SK-N-SH treated with all-trans-retinoic acid at 6 μM for 48 hours (cell line): ENCODE measurements around the gene PACSIN2.

Experiments
- ATAC-seq: fragments of 200-7000 bp; cut with Tn5 transposase; 3 replicates; pipeline ENCODE4 v1.9.1; 2020; ENCODE audit warnings: mild to moderate bottlenecking, moderate library complexity
- ARNTL ChIP-seq: fragments of 450-650 bp; formaldehyde crosslinking; IDR thresholded peaks from 2 replicates; pipeline ENCODE4 v1.5.0; 2020; ENCODE audit warnings: low read depth, mild to moderate bottlenecking, moderate library complexity, borderline replicate concordance
- CREB5 ChIP-seq: fragments of 250-450 bp; sonication (Bioruptor Pico); IDR thresholded peaks from 2 replicates; pipeline ENCODE4 v1.5.1; 2020; ENCODE audit warnings: low read depth, mild to moderate bottlenecking, moderate library complexity
- CSDC2 ChIP-seq: fragments of 250-450 bp; sonication (Bioruptor Pico); IDR thresholded peaks from 2 replicates; pipeline ENCODE4 v1.5.0; 2020; ENCODE audit warnings: mild to moderate bottlenecking, moderate library complexity
- CSRNP3 ChIP-seq: fragments of 250-450 bp; sonication (Bioruptor Pico); IDR thresholded peaks from 2 replicates; pipeline ENCODE4 v1.5.1; 2021; ENCODE audit warnings: mild to moderate bottlenecking, moderate library complexity
- ESRRG ChIP-seq: fragments of 250-450 bp; sonication (Bioruptor Pico); IDR thresholded peaks from 2 replicates; pipeline ENCODE4 v1.6.1; 2021; ENCODE audit warnings: mild to moderate bottlenecking
- GLIS3 ChIP-seq: fragments of 250-450 bp; sonication (Bioruptor Pico); IDR thresholded peaks from 2 replicates; pipeline ENCODE4 v1.5.0; 2020; ENCODE audit warnings: mild to moderate bottlenecking, moderate library complexity
- ISL1 ChIP-seq: fragments of 250-450 bp; sonication (Bioruptor Pico); IDR thresholded peaks from 2 replicates; pipeline ENCODE4 v2.1.2; 2022; ENCODE audit warnings: mild to moderate bottlenecking, moderate library complexity
- OSR1 ChIP-seq: fragments of 250-450 bp; sonication (Bioruptor Pico); IDR thresholded peaks from 2 replicates; pipeline ENCODE4 v1.8.0; 2022; ENCODE audit warnings: moderate library complexity, mild to moderate bottlenecking, inconsistent platforms
- PATZ1 ChIP-seq: fragments of 250-450 bp; sonication (Bioruptor Pico); IDR thresholded peaks from 2 replicates; pipeline ENCODE4 v1.8.0; 2020; ENCODE audit warnings: mild to moderate bottlenecking, moderate library complexity, borderline replicate concordance
- POU6F1 ChIP-seq: fragments of 250-450 bp; sonication (Bioruptor Pico); IDR thresholded peaks from 2 replicates; pipeline ENCODE4 v1.8.0; 2021; ENCODE audit warnings: low read depth, mild to moderate bottlenecking, moderate library complexity, borderline replicate concordance
- PPARA ChIP-seq: fragments of 250-450 bp; sonication (Bioruptor Pico); IDR thresholded peaks from 2 replicates; pipeline ENCODE4 v1.5.0; 2020; ENCODE audit warnings: mild to moderate bottlenecking, borderline replicate concordance
- SNAI2 ChIP-seq: fragments of 250-450 bp; sonication (Bioruptor Pico); IDR thresholded peaks from 2 replicates; pipeline ENCODE4 v1.5.0; 2020; ENCODE audit warnings: mild to moderate bottlenecking, moderate library complexity
- TOX ChIP-seq: fragments of 250-450 bp; sonication (Bioruptor Pico); IDR thresholded peaks from 2 replicates; pipeline ENCODE4 v1.8.0; 2021; ENCODE audit warnings: mild to moderate bottlenecking, moderate library complexity, borderline replicate concordance
- ZC3H10 ChIP-seq: fragments of 250-450 bp; sonication (Bioruptor Pico); IDR thresholded peaks from 2 replicates; pipeline ENCODE4 v1.5.1; 2021; ENCODE audit warnings: mild to moderate bottlenecking, moderate library complexity
- ZFP3 ChIP-seq: fragments of 250-450 bp; sonication (Bioruptor Pico); IDR thresholded peaks from 2 replicates; pipeline ENCODE4 v1.5.0; 2020; ENCODE audit warnings: mild to moderate bottlenecking, moderate library complexity
- ZFP30 ChIP-seq: fragments of 450-650 bp; formaldehyde crosslinking; IDR thresholded peaks from 2 replicates; pipeline ENCODE4 v1.5.0; 2022; ENCODE audit warnings: mild to moderate bottlenecking, moderate library complexity
- ZNF565 ChIP-seq: fragments of 450-650 bp; formaldehyde crosslinking; conservative IDR thresholded peaks from 2 replicates; pipeline ENCODE4 v1.5.0; 2020; ENCODE audit warnings: low read depth, mild to moderate bottlenecking, moderate library complexity
- ZNF8 ChIP-seq: fragments of 450-650 bp; formaldehyde crosslinking; IDR thresholded peaks from 2 replicates; pipeline ENCODE4 v1.5.0; 2020; ENCODE audit warnings: mild to moderate bottlenecking, moderate library complexity
- TF ChIP-seq, protein P1 (sequence below): fragments of 250-450 bp; sonication (Bioruptor Pico); IDR thresholded peaks from 2 replicates; pipeline ENCODE4 v1.5.0; 2020; ENCODE audit warnings: mild to moderate bottlenecking, moderate library complexity

PACSIN2 gene

DNA sequence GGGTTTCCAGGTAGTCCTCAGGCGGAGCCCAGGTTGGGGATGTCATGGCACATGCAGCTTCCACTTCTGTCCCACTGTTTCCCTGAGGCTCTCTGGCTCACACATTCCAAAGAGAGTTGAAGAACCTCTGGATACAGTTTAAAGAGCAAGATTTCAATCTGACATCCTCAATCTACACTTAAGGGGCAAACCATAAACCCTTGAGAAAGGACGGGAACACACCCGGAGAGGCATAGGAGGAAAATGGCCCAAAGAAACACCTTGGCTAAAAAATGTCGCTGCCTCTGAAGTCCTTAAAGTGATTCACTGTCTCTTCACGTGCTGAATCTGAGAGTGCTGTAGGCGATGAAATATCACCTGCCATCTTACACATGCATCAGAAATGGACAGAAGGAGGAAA is 87.0 kb downstream of the PACSIN2 start:
- TF ChIP-seq ZC3H10 (CRISPR knock-in tag) (no peak), ARNTL (CRISPR knock-in tag) (no peak), PATZ1 (CRISPR knock-in tag) (no peak), PPARA (CRISPR knock-in tag) (no peak), POU6F1 (CRISPR knock-in tag) (no peak), OSR1 (no peak), TOX (CRISPR knock-in tag) (no peak), GLIS3 (no peak), ESRRG (no peak), ZFP30 (CRISPR knock-in tag) (no peak), CSDC2 (no peak), CSRNP3 (CRISPR knock-in tag) (no peak), ZNF8 (CRISPR knock-in tag) (no peak)
- TF ChIP-seq, protein P1, sequence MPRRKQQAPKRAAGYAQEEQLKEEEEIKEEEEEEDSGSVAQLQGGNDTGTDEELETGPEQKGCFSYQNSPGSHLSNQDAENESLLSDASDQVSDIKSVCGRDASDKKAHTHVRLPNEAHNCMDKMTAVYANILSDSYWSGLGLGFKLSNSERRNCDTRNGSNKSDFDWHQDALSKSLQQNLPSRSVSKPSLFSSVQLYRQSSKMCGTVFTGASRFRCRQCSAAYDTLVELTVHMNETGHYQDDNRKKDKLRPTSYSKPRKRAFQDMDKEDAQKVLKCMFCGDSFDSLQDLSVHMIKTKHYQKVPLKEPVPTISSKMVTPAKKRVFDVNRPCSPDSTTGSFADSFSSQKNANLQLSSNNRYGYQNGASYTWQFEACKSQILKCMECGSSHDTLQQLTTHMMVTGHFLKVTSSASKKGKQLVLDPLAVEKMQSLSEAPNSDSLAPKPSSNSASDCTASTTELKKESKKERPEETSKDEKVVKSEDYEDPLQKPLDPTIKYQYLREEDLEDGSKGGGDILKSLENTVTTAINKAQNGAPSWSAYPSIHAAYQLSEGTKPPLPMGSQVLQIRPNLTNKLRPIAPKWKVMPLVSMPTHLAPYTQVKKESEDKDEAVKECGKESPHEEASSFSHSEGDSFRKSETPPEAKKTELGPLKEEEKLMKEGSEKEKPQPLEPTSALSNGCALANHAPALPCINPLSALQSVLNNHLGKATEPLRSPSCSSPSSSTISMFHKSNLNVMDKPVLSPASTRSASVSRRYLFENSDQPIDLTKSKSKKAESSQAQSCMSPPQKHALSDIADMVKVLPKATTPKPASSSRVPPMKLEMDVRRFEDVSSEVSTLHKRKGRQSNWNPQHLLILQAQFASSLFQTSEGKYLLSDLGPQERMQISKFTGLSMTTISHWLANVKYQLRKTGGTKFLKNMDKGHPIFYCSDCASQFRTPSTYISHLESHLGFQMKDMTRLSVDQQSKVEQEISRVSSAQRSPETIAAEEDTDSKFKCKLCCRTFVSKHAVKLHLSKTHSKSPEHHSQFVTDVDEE (CRISPR knock-in tag): no peak
- no peak for ATAC-seq

- TF ChIP-seq, protein P1 (CRISPR knock-in tag): no peak
- no peak for TF ChIP-seq ESRRG
- TF ChIP-seq ISL1 (CRISPR knock-in tag): no peak
- no peak for TF ChIP-seq ZNF565 (CRISPR knock-in tag)
- no peak for TF ChIP-seq GLIS3
- TF ChIP-seq ZFP3 (CRISPR knock-in tag): no peak
- TF ChIP-seq CSDC2: no peak
- no peak for TF ChIP-seq ZC3H10 (CRISPR knock-in tag)
- no peak for TF ChIP-seq POU6F1 (CRISPR knock-in tag)
- TF ChIP-seq CREB5 (CRISPR knock-in tag): no peak
- TF ChIP-seq SNAI2 (CRISPR knock-in tag): no peak
- TF ChIP-seq TOX (CRISPR knock-in tag): no peak
- no peak for ATAC-seq
These were observed 88.2 kb downstream of the PACSIN2 start for GRCh38 chr22:42926768-42927167.
